Gastrocnemius medialis (tissue), 4 donors: Measurements from ENCODE around the gene USF3. TPM values are rescaled to one million over a fixed set of nuclear protein-coding genes. Genes with fewer than 3 reads are reported as not detected.
A peak's percentile ranks its signal among the peaks of the same experiment; 100 is the strongest.
"Not testable (repeated sequence)": the region's sequence is repeated elsewhere in the genome, so short reads cannot be mapped to it uniquely, and the experiment has no call there.

Experiments
- ATAC-seq, 2 donors: fragments of 150-250 bp; one replicate each; pipeline ENCODE4 v1.9.1; 2016
- DNase-seq, 2 donors: peaks; one replicate each; pipeline ENCODE4 v3.0.0-alpha.2; 2019
- H3K27ac ChIP-seq, 4 donors: fragments of 200-600 bp; sonication (generic); 1 replicate in 1 of 4; 2 replicates in 3 of 4; pipeline ENCODE4 v1.5.1; 2016 to 2018; ENCODE audit warnings: mild to moderate bottlenecking in 2 of 4, moderate library complexity in 1 of 4
- H3K27me3 ChIP-seq, 3 donors: fragments of 200-600 bp; sonication (generic) in 2 of 3; 1 replicate in 1 of 3; 2 replicates in 2 of 3; pipeline versions ENCODE4 v1.5.1 to v1.6.0; 2016 to 2019; ENCODE audit warnings: mild to moderate bottlenecking in 1 of 3, moderate library complexity in 1 of 3
- H3K36me3 ChIP-seq, 2 donors: fragments of 200-600 bp; sonication (generic) in 1 of 2; one replicate each; pipeline ENCODE4 v1.5.1; 2017 to 2018
- H3K4me1 ChIP-seq, 2 donors: fragments of 200-600 bp; sonication (generic) in 1 of 2; one replicate each; pipeline ENCODE4 v1.5.1; 2016 to 2017; ENCODE audit warnings: mild to moderate bottlenecking in 2 of 2
- H3K4me3 ChIP-seq, 4 donors: fragments of 200-600 bp; sonication (generic) in 3 of 4; 1 replicate in 1 of 4; 2 replicates in 3 of 4; pipeline ENCODE4 v1.5.1; 2016 to 2019; ENCODE audit warnings: mild to moderate bottlenecking in 2 of 4
- H3K9me3 ChIP-seq, 3 donors: fragments of 200-600 bp; sonication (generic) in 2 of 3; 1 replicate in 1 of 3; 2 replicates in 2 of 3; pipeline ENCODE4 v1.5.1; 2016 to 2019
- POLR2A ChIP-seq, 2 donors: fragments of 450-650 bp; IDR thresholded peaks; one replicate each; pipeline ENCODE4 v1.6.1; 2017; ENCODE audit warnings: antibody characterized with exemption in 2 of 2, mild to moderate bottlenecking in 2 of 2, moderate library complexity in 2 of 2
- in situ Hi-C, 4 donors: fragments of 200-750 bp; cut with MboI; loops; one replicate each; pipeline versions ENCODE4 v1.15.0 to v1.8.0; 2017; ENCODE audit warnings: low sequenced_read_pairs in 4 of 4
- intact Hi-C: fragments of 100-400 bp; cut with DNase I; formaldehyde crosslinking; loops from one replicate; pipeline ENCODE4 v1.15.1; 2023; ENCODE audit warnings: low total_unique reads
- total RNA-seq, 4 donors: library from RNA; depleted of rRNA; stranded (reverse); fragments of >200 nt; gene quantifications; one replicate each; pipeline versions ENCODE4 v1.1.0 to v1.2.3, GENCODE V29; 2016
- TF ChIP-seq, protein P1 (sequence below), 5 experiments: fragments of 450-650 bp in 3 of 5; fragments of 200-600 bp in 2 of 5; sonication (generic) in 2 of 5; IDR thresholded peaks in 4 of 5; conservative IDR thresholded peaks in 1 of 5; 1 replicate in 4 of 5; 2 replicates in 1 of 5; pipeline ENCODE4 v1.5.1; 2016 to 2019; ENCODE audit warnings: antibody characterized with exemption in 5 of 5, mild to moderate bottlenecking in 3 of 5, moderate library complexity in 3 of 5

Gene USF3
- total RNA-seq, 4 donors from 2014 or later: 35.7 to 49.6 (median 40.1) TPM

DNA sequence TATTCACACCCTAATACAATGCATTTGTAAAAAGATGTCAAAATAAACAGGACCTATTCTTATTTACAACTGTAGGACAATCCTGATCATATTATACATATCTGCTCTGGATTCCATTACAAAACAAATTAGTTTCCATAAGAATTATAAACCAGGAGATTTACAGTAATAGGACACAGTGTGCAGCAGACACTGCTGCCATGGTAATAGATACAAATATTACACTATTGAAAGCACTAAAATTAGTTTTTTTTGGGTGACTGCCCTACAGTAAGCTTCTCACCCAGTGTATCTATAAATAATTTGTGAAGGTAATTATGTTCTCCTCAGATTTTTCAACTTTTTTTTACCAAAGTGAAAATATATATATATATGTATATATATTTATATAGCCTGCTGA is 47.9 kb downstream of the USF3 start:
- intact Hi-C loops: no loop called here
- H3K36me3 ChIP-seq: no peaks in the 10 kb centered on the region
- in situ Hi-C loops: no loop called here
- ATAC-seq (no peak), DNase-seq (no peak)
- no peak overlapping the region for H3K27ac ChIP-seq
- no peaks in the 10 kb centered on the region for H3K27me3 ChIP-seq
- no peaks in the 10 kb centered on the region for H3K9me3 ChIP-seq
- TF ChIP-seq POLR2A (IDR thresholded peaks at IDR 0.05): no peak
- TF ChIP-seq, protein P1, sequence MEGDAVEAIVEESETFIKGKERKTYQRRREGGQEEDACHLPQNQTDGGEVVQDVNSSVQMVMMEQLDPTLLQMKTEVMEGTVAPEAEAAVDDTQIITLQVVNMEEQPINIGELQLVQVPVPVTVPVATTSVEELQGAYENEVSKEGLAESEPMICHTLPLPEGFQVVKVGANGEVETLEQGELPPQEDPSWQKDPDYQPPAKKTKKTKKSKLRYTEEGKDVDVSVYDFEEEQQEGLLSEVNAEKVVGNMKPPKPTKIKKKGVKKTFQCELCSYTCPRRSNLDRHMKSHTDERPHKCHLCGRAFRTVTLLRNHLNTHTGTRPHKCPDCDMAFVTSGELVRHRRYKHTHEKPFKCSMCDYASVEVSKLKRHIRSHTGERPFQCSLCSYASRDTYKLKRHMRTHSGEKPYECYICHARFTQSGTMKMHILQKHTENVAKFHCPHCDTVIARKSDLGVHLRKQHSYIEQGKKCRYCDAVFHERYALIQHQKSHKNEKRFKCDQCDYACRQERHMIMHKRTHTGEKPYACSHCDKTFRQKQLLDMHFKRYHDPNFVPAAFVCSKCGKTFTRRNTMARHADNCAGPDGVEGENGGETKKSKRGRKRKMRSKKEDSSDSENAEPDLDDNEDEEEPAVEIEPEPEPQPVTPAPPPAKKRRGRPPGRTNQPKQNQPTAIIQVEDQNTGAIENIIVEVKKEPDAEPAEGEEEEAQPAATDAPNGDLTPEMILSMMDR (IDR thresholded peaks at IDR 0.05 in 4 of 5, conservative IDR thresholded peaks at IDR 0.05 in 1 of 5): no peak
- peaks cover 13 to 34% of the 10 kb centered on the region in 2 donors for H3K4me1 ChIP-seq
- H3K4me3 ChIP-seq: no peak overlapping the region

- Histone ChIP-seq H3K9me3 (no peaks in the 10 kb centered on the region), H3K27ac (no peak overlapping the region), H3K36me3 (no peaks in the 10 kb centered on the region), H3K27me3 (no peaks in the 10 kb centered on the region), H3K4me1 (peaks cover 12 to 14% of the 10 kb centered on the region in 2 donors), H3K4me3 (no peak overlapping the region)
- TF ChIP-seq, protein P1 (IDR thresholded peaks at IDR 0.05 in 4 of 5, conservative IDR thresholded peaks at IDR 0.05 in 1 of 5): no peak
- TF ChIP-seq POLR2A (IDR thresholded peaks at IDR 0.05): no peak
- in situ Hi-C loops: no loop called here
- intact Hi-C loops: no loop called here
- ATAC-seq: no peak
- no peak for DNase-seq
These were observed 52.9 kb downstream of the USF3 start for GRCh38 chr3:113643583-113643982.

DNA sequence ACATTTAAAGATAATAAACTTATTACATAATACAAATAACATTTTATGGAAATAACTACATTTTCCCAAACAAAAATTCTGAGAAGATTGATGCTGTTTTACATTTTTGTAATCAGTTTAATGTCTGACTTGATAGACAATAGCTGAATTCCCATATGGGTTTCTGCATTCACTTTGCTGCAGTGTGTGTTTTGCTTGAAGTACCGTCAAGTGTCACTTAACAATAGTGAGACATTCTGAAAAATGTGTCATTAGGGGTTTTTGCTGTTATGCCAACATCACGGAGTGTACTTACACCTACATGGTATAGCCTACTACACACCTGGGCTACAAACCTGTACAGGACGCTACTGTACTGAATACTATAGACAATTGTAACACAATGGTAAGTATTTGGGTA is 57.5 kb downstream of the USF3 start:
- Histone ChIP-seq H3K27ac (no peak overlapping the region), H3K4me3 (no peak overlapping the region), H3K36me3 (no peaks in the 10 kb centered on the region), H3K4me1 (peaks cover 11% of the 10 kb centered on the region in 2 donors), H3K27me3 (no peaks in the 10 kb centered on the region), H3K9me3 (no peaks in the 10 kb centered on the region)
- in situ Hi-C loops: no loop called here
- no peak for TF ChIP-seq POLR2A (IDR thresholded peaks at IDR 0.05)
- no peak for DNase-seq
- intact Hi-C loops: no loop called here
- no peak for ATAC-seq

DNA sequence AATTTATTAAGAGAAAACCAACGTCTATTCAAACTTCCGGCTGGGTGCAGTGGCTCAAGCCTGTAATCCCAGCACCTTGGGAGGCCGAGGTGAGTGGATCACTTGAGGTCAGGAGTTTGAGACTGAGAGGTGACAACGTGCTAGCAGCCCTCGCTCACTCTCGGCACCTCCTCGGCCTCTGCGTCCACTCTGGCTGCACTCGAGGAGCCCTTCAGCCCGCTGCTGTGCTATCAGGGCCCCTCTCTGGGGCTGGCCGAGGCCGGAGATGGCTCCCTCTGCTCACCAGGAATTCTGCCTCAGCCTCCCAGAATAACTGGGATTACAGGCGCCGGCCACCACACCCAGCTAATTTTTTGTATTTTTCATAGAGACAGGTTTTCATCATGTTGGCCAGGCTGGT is 58.7 kb downstream of the USF3 start:
- in situ Hi-C loops (no loop called here), intact Hi-C loops (no loop called here)
- no peaks in the 10 kb centered on the region for H3K27me3 ChIP-seq
- H3K36me3 ChIP-seq: no peaks in the 10 kb centered on the region
- DNase-seq: no peak
- ATAC-seq: no peak
- H3K27ac ChIP-seq: no peak overlapping the region
- H3K4me3 ChIP-seq: no peak overlapping the region
- no peak for TF ChIP-seq POLR2A (IDR thresholded peaks at IDR 0.05)
- TF ChIP-seq, protein P1 (IDR thresholded peaks at IDR 0.05 in 4 of 5, conservative IDR thresholded peaks at IDR 0.05 in 1 of 5): no peak
- H3K4me1 ChIP-seq: peaks cover 11% of the 10 kb centered on the region in 2 donors
- no peaks in the 10 kb centered on the region for H3K9me3 ChIP-seq

DNA sequence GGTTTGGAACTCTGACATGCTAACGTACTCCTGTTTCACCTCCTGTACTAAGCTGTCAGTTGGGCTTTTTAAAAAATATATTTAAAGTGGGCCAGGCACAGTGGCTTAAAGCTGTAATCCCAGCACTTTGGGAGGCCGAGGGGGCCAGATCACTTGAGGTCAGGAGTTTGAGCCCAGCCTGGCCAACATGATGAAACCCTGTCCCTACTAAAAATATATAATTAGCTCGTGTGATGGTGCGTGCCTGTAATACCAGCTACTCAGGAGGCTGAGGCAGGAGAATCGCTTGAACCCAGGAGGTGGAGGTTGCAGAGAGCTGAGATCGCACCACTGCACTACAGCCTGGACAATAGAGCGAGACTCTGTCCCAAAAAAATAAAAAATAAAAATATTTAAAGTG is 60.4 kb downstream of the USF3 start:
- H3K9me3 ChIP-seq, DNase-seq, intact Hi-C loops, H3K36me3 ChIP-seq, H3K27me3 ChIP-seq, H3K4me3 ChIP-seq, in situ Hi-C loops: not testable (repeated sequence)
- Histone ChIP-seq H3K27ac (peak overlapping the region in 2 of 4 donors; percentile 28 to 31), H3K4me1 (peaks cover 11 to 15% of the 10 kb centered on the region in 2 donors)
- ATAC-seq: peak; percentile 39 to 72

GRCh38 chr3:113634782-113635474 is 61.5 kb downstream of the USF3 start:
- in situ Hi-C loops: no loop called here
- DNase-seq (no peak), ATAC-seq (no peak)
- intact Hi-C loops: no loop called here
- Histone ChIP-seq H3K9me3 (no peaks in the 10 kb centered on the region), H3K4me3 (no peak overlapping the region), H3K36me3 (no peaks in the 10 kb centered on the region), H3K4me1 (peaks cover 18 to 25% of the 10 kb centered on the region in 2 donors), H3K27me3 (no peaks in the 10 kb centered on the region), H3K27ac (no peak overlapping the region)
- TF ChIP-seq, protein P1 (IDR thresholded peaks at IDR 0.05 in 4 of 5, conservative IDR thresholded peaks at IDR 0.05 in 1 of 5): no peak
